ENCODE data around the gene FAM136A.
A peak's percentile ranks its signal among the peaks of the same experiment; 100 is the strongest.

FAM136A gene

DNA sequence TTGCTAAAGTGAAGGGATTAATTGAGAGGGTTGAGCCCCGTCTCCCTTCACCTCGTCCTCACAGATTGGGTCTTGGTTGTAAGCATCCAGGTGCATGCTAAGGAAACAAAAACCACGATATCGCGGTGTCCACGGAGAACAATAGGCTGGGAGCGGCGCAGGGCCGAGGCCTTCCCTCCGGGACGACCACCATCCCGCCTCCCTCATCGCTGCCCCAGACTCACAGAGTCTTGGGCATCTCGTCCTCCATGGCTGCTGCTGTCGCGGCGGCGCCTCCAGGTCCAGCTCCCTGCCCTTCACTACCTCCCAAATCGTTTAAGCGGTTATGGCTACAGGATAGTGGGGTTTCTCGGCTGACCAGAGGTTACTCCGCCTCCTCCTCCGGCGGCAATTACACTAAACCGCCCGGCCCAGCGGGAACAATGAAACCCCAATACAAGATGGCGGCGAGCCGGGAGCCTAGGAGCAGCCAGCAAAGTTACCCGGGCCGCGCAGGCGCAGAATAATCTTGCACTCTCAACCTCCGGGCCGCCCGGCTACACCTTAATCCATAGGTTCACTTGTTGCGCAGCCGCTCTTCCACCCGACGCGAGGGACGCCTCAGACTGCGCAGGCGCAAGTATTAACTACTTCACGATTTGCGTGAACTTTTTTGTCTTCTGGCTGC lies 53.6 kb downstream of the FAM136A start, which contains the start of gene TIA1:
TSS of gene TIA1 (minus strand) at position 448 of the 667 bp plus-strand sequence. CDS start at position 250, 198 bp downstream.
- in situ Hi-C loops (cut with HindIII; ENCODE audit: low sequenced_read_pairs): no loop called here

DNA sequence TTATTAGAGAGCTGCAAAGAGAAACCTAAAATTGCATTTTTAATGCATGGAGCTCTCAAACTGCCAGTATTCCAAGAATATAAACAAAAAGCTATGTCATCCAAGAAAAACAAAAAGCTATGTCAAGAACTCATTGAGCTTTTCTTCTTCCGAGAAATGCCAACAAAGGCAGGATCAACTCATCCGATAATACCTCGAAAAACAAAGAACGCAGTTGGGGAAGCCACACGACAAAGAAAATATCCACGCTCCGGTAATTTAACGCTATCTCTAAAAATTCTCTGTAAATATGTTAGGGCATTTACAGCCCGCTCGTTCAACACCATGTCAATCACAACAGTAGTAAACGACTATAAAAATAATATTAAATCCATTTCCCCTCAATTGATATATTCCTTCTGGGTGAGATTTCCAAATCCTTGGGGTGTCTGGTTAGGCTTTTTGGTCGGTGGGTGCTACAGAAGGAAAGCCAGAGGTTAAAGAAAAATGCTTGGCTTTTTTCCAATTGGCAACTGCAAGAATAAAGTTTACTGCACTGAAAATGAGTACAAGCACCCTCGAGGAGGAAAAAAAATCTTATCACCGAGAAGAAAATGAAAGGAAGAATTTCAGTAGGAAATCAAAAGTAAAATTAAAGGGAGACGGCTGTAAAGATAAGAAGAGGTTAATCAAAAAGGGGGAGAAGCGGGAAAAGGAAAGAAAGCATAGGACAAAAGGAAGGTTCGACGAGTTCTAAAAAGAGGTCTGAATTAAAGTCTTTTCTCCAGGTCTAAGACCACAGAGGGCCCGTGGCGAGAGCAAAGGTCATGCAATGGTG lies 54.3 kb downstream of the FAM136A start:
- TF ChIP-seq, protein P1, sequence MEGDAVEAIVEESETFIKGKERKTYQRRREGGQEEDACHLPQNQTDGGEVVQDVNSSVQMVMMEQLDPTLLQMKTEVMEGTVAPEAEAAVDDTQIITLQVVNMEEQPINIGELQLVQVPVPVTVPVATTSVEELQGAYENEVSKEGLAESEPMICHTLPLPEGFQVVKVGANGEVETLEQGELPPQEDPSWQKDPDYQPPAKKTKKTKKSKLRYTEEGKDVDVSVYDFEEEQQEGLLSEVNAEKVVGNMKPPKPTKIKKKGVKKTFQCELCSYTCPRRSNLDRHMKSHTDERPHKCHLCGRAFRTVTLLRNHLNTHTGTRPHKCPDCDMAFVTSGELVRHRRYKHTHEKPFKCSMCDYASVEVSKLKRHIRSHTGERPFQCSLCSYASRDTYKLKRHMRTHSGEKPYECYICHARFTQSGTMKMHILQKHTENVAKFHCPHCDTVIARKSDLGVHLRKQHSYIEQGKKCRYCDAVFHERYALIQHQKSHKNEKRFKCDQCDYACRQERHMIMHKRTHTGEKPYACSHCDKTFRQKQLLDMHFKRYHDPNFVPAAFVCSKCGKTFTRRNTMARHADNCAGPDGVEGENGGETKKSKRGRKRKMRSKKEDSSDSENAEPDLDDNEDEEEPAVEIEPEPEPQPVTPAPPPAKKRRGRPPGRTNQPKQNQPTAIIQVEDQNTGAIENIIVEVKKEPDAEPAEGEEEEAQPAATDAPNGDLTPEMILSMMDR (IDR thresholded peaks at IDR 0.05; ENCODE audit: low read depth, low read length): no peak
- DNase-seq (ENCODE audit: low read depth, low spot score): peak; percentile 42
- in situ Hi-C loops (cut with HindIII; ENCODE audit: low sequenced_read_pairs): no loop called here
- H3K4me3 ChIP-seq (ENCODE audit: low read depth, low read length): peak overlapping the region; percentile 79

More for the DNA sequence above, 53.6 kb downstream of the FAM136A start, which contains the start of gene TIA1:
- peak within 1 kb of the TSS; percentile 79 for H3K4me3 ChIP-seq (ENCODE audit: low read depth, low read length)
- peak; percentile 99 for DNase-seq (ENCODE audit: low read depth, low spot score)
- TF ChIP-seq, protein P1 (IDR thresholded peaks at IDR 0.05; ENCODE audit: low read depth, low read length): no peak

Measured in astrocyte of the spinal cord (primary cell).